SH-SY5Y (cell line): ENCODE measurements around the gene NUP37.

Experiments
- GATA2 ChIP-seq: IDR thresholded peaks from 2 replicates; pipeline ENCODE4 v1.6.1; 2011; ENCODE audit warnings: mild to moderate bottlenecking, low read depth, low read length
- GATA3 ChIP-seq: IDR thresholded peaks from 2 replicates; pipeline ENCODE4 v1.6.1; 2011; ENCODE audit warnings: low read depth, mild to moderate bottlenecking, low read length, moderate library complexity

- TF ChIP-seq GATA2 (no peak), GATA3 (no peak)
Measured at GRCh38 chr12:102061096-102061559, 58.8 kb downstream of the NUP37 start.
